SK-MEL-5 (cell line): ENCODE results near the gene MUC13. TPM values are rescaled to one million over a fixed set of nuclear protein-coding genes. Genes with fewer than 3 reads are reported as not detected.

ENCODE experiments used
- DNase-seq: peaks from one replicate; pipeline ENCODE4 v3.0.0-alpha.2; 2016; ENCODE audit warnings: low read depth, low spot score
- in situ Hi-C: cut with HindIII; loops from 2 replicates; pipeline ENCODE4 v1.10.0; 2016; ENCODE audit warnings: low sequenced_read_pairs, high pct_unique_total_duplicates, low pct_unique_long_range_greater_than_20kb
- total RNA-seq: library from RNA; depleted of rRNA; stranded (reverse); fragments of >200 nt; shearing (Covaris generic); gene quantifications from 2 replicates; pipeline ENCODE4 v1.2.3, GENCODE V29; 2014

The MUC13 gene
- total RNA-seq, 1 experiment from 2014 or later = 0.03 TPM

DNA sequence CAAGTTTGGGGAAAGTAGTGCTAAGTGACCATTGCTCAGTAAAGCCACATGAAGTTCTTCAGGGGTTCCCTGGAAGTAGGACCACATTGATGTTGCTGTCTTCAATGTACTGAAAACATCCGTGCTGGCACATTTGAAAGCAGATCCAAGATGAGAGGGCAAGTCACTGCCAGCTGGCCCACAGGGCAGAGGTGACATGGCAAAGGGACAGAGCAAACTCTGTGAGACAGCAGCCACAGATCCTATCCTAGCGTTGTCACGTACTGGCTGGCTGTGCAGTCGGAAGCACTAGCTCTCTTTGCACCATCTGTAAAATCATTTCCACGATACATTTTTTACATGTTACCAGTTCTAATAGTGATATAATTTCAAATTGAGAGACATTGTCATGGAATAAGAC lies 13.8 kb downstream of the MUC13 start:
- in situ Hi-C loops = no loop called here
- no peak for DNase-seq

GRCh38 chr3:124919756-124920155 lies 14.8 kb downstream of the MUC13 start:
- in situ Hi-C loops = no loop called here
- peak; percentile 30 for DNase-seq

DNA sequence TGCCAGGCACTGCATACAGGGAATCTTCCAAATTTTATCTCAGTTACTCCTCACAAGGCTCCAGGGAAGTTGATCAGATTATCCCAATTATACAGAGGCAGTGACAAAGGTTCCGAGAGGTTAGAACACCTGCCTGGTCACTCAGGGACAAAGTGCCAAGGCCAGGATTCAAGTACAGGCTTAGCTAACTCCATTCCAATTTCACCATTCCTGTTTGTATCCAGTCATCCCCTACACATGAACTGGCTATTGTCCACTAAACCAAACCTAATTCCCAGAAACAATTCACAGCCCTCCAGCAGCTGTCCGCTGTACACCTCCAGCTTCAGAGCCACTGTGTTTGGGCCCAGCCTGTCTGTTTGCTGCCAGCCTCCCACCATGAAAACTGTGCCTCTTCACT lies 16.0 kb downstream of the MUC13 start:
- no peak for DNase-seq
- in situ Hi-C loops = no loop called here

DNA sequence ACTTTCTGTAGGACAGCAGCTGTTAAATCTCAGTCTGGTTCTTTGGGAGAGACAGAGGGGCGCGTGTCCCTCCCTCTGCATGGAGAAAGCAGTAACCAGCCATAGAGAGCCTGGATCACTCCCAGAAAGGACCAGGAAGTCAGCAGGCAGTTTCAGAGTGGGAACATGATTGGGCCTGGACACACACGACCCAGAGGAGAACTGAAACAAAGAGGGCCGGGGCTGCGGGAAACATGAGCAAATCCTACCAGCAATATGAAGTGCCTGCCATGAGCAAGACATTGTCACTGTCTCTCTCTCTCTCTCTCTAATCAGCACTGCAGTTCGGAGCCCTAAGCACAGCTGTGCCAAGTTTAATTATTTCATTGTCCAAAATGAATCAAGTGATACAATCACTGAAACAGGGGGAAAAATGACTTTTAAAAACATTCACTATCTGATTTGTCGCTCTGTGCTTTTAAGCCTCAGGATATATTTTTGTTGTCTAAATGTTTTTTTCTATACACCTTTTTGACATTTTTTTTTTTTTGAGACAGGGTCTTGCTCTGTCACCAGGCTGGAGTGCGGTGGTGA lies 17.6 kb downstream of the MUC13 start:
- no peak for DNase-seq
- in situ Hi-C loops = no loop called here

GRCh38 chr3:124915254-124915653 lies 19.3 kb downstream of the MUC13 start:
- DNase-seq = no peak
- in situ Hi-C loops = no loop called here

- in situ Hi-C loops = no loop called here
- DNase-seq = no peak
Observed at GRCh38 chr3:124907957-124908356, 26.6 kb downstream of the MUC13 start.

- no peak for DNase-seq
- in situ Hi-C loops = no loop called here
Observed at GRCh38 chr3:124904835-124905492, 29.6 kb downstream of the MUC13 start.

GRCh38 chr3:124903896-124904834 lies 30.4 kb downstream of the MUC13 start:
- DNase-seq = no peak
- in situ Hi-C loops = no loop called here

DNA sequence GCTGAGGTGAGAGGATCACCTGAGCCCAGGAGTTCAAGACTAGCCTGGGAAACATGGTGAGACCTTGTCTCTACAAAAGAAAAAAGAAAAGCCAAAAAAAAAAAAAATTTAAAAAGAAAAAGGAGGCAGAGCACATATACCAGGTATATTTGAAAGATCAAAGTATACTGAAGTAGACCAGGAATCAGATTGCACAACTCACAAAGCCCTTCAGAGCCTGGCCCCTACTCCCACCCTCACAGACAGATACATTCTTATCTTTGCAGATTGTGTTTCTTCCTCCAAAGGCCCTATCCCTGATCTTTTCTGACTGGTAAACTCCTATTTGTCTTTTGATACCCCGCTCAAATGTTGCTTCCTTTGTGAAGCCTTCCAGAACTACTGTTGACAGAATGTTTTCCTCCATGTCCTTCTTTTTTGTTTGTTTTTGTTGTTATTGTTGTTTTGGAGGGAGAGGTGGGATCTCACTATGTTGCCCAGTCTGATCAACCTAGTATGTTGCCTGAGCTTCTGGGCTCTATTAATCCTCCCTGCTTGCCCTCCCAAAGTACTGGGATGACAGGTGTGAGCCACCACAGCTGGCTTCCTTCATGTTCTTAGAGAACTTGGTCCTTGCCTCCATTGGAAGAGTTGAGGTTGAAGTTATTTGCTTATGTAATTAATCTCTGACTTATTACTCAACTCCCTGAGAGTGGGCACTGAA lies 37.6 kb downstream of the MUC13 start:
- no peak for DNase-seq
- in situ Hi-C loops = no loop called here

- no peak for DNase-seq
- in situ Hi-C loops = no loop called here
Observed at GRCh38 chr3:124895756-124896155, 38.8 kb downstream of the MUC13 start.

DNA sequence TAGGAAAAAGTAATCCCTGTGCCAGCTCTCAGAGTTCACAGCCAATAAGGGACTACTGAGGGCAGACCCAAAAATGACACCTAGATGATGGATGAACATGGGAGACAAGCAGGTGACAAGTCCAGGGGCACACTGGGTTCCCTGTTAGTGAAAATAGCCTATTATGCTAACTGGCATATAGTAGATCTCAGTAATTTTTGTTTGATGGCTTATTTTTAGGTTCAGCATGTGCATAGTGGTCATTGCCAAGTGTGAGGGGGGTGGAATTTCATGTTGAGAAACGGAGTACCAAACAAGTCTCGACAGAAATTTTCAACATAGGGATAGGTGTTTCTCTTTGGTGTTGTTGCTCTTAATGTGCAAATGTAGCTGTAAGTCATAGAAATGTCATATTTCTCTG lies 41.0 kb downstream of the MUC13 start:
- in situ Hi-C loops = no loop called here
- DNase-seq = no peak

DNA sequence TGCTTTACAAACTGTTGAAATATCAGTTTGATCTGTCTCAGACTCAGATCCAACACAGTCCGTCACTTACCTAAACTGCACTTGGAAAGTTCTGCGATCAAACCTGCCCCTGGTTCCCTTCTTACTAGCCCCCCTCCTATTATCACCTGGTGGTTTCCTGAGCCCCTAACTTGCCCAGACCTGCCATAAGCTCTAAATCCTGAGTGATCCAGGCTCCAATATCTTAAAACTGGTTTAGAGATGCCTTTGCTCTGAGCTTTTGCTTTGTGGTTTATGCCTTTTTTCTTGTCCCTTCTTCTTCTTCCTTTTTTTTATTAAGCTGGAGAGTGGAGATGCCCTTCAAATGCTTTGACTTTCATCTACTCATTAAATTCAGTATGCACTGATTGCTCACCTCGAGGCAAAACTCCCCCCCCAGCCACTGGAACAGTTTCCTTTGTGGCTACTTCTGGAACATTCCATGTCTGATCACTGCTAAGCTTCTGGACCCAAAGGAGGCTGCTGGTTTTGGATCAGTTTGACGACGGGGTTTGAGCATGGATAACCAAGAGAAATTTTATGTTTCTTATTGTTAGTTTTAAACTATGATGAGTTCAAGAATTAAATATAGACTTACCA lies 43.9 kb downstream of the MUC13 start:
- in situ Hi-C loops = no loop called here
- DNase-seq = no peak

GRCh38 chr3:124888482-124889441 lies 45.8 kb downstream of the MUC13 start:
- in situ Hi-C loops = no loop called here
- no peak for DNase-seq

- no peak for DNase-seq
- in situ Hi-C loops = no loop called here
Observed at GRCh38 chr3:124887932-124888298, 46.6 kb downstream of the MUC13 start.

- peak; percentile 74 for DNase-seq
- in situ Hi-C loops = no loop called here
Observed at GRCh38 chr3:124887177-124887931, 47.2 kb downstream of the MUC13 start, which contains the start of gene ITGB5. Gene ITGB5, minus strand, starts transcription at chr3:124887365. Its CDS starts 365 bp downstream, at chr3:124887000.
